HPDE6-E6E7 (cell line): ENCODE measurements around the gene FOXD3.
"Not testable (repeated sequence)": the region's sequence is repeated elsewhere in the genome, so short reads cannot be mapped to it uniquely, and the experiment has no call there.

ENCODE experiments used
- DNase-seq: peaks from one replicate; pipeline ENCODE4 v3.0.0; 2011; ENCODE audit warnings: missing footprints; ENCODE audit errors: extremely low spot score

FOXD3 gene

DNA sequence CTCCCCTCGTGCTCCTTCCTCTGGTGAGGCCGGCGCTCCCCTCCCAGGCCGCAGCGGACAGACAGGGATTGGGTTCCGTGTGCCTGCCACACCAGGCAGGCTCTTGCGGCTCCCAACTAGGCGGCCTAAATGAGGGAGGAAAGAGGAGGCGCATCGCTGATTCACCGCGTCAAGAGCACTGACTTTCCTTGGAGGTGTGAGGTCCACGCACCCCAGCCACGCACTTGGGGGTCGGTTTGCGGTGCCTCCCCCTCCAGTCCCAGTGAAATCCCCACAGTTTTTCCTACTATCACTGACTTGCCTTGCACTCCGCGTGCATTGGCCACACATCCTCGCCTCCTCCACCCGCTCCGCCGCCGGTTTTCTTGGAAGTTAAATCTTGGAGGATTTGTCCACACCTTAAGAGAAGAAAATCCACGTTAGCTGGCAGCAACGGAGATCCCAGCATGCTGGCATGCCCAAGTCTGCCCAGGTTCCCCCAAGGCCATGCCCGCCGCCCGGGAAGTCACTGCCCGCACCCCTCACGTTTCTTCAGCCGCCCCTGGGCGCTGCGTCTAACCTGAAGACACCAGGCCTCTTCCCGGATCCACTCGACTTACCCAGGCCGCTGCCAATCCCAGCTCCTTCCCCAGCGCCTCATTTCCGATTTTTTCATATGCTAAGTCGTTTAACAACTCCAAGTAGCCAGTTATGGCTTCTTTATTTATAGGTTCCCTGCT, 1.1 kb upstream of the FOXD3 start:
- DNase-seq, result no peak

DNA sequence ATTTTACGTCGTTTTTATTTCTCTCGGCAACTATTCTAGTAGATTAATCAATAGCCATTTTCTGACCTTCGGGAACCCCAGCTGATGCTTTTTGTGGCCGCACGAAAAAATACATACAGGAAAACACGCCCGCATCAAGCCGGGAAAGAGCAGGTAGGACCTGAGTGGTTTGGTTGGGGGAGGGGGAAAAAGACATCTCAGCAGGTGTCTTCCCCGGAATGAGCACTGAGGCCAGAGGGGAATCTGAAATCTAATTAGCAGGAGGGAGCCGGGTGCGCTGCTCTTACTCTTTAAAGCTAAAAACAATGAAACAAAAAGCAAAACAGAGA, 618 bp upstream of the FOXD3 start:
- no peak for DNase-seq

DNA sequence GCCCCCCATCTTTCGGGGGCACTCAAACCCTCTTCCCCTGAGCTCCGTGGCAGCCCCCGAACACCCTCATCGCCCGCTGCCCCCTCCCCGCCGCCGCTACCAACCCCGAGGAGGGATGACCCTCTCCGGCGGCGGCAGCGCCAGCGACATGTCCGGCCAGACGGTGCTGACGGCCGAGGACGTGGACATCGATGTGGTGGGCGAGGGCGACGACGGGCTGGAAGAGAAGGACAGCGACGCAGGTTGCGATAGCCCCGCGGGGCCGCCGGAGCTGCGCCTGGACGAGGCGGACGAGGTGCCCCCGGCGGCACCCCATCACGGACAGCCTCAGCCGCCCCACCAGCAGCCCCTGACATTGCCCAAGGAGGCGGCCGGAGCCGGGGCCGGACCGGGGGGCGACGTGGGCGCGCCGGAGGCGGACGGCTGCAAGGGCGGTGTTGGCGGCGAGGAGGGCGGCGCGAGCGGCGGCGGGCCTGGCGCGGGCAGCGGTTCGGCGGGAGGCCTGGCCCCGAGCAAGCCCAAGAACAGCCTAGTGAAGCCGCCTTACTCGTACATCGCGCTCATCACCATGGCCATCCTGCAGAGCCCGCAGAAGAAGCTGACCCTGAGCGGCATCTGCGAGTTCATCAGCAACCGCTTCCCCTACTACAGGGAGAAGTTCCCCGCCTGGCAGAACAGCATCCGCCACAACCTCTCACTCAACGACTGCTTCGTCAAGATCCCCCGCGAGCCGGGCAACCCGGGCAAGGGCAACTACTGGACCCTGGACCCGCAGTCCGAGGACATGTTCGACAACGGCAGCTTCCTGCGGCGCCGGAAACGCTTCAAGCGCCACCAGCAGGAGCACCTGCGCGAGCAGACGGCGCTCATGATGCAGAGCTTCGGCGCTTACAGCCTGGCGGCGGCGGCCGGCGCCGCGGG, 837 bp downstream of the FOXD3 start:
- no peak for DNase-seq

DNA sequence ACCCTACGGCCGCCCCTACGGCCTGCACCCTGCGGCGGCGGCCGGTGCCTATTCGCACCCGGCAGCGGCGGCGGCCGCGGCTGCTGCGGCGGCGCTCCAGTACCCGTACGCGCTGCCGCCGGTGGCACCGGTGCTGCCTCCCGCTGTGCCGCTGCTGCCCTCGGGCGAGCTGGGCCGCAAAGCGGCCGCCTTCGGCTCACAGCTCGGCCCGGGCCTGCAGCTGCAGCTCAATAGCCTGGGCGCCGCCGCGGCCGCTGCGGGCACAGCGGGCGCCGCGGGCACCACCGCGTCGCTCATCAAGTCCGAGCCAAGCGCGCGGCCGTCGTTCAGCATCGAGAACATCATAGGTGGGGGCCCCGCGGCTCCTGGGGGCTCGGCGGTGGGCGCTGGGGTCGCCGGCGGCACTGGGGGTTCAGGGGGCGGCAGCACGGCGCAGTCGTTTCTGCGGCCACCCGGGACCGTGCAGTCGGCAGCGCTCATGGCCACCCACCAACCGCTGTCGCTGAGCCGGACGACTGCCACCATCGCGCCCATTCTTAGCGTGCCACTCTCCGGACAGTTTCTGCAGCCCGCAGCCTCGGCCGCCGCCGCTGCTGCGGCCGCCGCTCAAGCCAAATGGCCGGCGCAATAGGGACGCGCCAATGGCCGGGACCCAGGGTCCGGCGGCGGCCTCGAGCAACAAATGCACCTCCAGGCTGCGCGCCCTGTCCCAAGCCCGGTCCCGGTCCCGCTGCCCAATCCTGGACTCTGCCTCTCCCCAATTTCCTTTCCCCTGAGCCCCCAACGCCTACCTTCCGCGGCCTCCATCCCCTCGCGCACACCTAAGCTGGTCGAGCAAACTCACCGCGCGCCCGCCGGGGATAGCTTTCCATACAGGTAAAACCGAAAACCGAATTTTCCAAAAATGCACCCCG, 1.8 kb downstream of the FOXD3 start:
- no peak for DNase-seq

DNA sequence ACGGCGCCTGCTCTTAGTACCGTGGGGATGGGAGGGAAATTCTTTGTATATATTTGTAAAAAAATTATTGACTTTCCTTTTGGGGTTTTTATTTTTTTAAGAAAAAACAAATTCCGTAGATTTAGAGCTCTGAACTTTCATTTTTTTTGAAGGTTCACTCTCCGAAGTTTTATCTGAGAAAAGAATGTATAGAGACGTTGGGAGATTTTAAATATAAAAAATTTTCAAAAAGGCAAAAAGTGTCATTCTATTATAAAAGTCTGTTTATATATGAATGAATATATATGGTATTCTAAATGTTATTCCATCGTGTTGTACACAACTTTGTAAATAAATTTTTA, 2.4 kb downstream of the FOXD3 start:
- no peak for DNase-seq

DNA sequence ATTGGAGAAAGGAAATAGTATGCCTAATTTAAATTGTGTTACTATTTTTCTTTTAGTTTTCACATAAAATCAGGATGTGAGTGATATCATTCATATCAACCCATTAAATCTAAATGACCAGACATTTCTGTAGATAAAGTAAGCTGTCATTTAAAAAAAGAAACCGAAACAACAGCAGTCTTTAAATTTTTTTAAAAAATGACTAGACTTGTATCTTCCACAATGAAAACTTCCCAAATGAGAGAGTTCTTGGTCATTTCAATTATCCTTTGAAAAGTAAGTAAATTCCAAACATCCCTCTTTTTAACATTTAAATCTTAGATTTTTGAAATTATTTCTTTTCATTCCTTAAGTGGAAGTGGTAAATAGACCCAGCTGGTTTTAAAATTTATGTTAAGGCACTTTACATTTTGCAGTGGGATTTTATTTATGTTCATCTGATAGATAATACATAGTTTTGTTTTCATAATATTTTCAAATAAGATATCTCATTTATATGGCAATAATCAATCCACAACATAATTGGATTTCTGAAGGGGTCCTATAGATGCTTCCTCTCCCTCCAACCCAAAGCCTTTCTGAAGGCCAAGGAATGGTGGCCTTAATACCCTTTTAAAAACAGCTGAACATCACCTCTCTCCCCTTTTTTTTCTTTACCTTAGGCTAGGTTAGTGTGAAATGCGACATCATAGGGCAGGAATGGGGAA, 3.1 kb downstream of the FOXD3 start:
- no peak for DNase-seq

DNA sequence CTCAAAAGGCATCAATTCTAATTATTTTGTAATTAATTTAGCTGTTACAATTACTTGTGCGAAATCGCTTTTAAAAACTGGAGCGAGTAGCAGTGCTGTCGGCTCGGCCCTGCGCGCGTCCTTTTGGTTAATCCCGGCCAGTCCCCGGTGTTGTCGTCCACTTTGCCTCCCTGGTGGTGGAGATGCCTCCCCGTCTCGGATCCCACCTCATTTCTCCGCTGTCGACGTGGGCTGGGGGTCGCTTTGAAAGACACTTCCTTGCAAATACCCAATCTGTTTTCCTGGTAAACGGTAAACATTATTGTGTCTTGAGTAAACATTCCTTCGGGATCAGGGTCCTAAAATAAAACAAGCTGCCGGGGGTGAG, 3.7 kb downstream of the FOXD3 start:
- no peak for DNase-seq

DNA sequence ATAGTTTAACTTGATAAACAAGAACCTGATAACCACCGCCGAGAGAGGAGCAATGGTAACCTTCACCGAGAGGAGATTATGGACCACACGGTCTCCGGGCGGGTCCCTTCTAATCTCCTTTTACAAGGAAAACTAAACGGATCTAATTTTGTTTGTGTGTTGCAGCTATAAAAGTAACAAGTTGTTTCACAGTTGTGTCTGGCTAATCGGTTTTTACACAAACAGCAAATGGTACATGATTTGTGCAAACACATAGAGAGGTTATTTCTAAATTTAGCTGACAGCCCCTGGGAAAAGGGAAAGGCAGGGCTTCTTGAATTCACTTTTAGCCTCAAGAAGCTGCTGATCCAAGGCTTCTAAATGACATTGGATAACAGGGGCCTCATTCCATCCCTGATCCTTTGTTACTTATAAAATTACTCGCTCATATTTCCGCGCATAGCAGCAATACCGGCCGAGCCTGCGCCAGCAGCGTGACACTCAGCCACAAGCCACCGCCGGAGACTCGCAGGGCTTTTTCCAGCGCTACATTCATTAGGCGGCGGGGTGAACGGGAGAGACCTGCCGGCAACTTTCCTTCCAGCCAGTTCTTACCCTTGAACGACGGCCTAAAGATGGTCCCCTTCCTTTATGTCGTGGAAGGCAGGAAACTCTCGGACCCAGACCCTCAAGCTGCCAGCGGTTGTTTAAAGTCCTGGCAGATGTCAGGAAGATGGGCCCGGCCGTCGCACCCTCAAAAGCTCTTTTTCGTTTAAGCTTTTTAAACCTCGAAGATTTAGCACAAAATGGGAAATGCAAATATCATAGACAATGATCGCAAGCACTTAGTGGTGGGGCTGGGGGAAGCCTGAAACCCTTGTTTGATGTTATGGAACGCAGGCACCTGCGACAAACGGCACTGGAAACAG, 4.4 kb downstream of the FOXD3 start:
- no peak for DNase-seq

DNA sequence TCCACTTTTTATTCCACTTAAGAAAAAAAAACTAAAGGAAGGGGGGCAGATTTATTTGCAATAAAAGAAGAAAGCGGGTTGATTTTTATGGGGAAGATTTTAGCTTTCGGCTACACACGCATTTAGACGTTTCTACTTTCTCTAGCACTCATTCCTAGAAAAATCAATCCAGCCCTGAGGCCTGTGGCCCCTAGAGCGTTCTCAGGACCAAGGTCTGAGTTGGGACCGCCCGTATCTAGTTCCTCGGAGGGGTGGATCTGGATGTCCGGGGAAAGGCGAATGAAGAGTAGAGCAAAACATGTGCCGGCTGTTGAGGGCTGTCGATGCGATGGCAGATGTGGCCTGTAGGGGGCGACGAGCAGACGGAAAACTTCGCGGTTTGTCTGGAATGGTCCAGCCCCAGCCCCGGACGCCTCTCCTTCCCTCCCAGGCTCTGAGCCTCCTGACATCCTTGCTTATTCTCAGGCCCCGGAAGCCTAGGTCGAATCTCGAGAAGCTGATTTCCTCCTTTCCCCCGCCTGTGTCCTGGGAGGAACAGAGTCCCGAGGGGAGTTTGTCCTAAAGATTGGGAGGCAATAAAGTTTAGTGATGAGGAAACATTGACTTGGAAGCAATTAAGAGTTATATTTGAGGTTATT, 5.2 kb downstream of the FOXD3 start:
- peak; percentile 33 for DNase-seq

DNA sequence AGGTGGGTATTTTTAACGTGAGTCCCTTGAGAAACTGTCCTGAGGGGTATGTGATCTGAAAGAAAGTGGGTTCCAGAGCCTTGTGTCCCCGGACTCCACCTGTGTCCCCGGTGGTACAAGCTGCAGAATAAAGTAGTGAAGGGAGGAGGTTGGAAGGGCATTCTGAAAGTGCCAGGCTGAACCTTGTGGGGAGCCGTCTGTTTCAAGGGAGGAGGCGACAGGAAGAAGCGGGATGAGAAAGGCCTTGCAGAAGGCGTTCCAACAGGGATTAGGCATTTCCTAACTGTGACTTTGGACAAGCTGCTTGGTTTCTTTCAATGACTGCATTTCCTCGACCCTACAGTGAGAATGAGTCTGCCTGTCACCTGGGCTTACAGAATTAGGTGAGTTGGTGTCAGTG, 5.8 kb downstream of the FOXD3 start:
- no peak for DNase-seq

DNA sequence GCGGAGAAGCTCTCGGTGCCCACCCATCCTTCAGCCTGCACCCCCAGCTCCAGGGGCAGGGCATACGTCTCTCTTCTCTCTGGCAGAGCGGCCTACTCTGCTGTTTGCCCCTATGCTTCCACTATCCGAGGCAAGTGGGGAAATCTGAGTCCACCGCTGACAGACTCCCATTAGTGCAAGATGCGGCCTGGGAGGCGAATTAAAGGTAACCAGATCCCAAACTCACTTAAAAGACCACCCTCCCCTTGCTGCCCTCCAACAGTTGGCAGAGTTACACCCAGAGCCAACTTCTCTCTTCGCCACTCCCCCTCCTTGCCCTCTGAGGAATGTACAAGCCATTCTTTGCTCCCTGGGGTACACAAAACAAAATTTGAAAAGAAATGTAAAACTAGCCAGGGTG, 6.4 kb downstream of the FOXD3 start:
- no peak for DNase-seq

DNA sequence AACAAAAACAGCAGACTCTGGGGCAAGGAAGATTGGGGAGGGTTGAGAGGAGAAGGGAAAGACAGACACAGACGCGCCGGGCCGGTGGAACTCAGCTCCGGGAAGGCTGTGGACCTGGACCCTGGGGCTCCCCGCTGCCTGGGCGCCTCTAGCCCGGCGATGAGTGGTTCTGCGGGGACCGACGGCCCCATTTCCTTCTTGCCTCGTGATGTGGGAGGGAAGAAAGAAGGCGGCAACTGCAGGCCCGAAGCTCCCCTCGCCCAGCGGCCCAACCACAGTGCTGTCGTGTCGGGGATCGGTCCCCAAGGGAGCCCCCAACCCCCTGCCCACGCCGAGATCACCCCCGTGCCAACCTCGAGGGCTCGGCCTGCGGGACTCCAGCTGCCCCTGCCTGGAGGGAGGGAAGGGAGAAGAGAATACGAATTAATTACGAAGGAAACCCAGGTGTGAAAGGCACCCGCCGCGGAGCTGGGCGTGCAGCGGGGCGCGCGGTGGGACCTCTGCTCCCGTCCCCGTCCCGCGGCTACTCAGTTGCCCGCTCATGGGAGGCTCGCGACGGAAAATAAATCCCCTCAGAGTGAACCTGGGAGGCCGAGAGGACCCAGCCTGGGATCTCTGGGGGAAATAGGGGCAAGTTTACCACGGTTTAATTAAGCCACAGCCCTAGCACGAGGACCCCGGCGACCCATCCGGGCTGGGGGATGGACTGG, 7.4 kb downstream of the FOXD3 start:
- DNase-seq, result no peak

DNA sequence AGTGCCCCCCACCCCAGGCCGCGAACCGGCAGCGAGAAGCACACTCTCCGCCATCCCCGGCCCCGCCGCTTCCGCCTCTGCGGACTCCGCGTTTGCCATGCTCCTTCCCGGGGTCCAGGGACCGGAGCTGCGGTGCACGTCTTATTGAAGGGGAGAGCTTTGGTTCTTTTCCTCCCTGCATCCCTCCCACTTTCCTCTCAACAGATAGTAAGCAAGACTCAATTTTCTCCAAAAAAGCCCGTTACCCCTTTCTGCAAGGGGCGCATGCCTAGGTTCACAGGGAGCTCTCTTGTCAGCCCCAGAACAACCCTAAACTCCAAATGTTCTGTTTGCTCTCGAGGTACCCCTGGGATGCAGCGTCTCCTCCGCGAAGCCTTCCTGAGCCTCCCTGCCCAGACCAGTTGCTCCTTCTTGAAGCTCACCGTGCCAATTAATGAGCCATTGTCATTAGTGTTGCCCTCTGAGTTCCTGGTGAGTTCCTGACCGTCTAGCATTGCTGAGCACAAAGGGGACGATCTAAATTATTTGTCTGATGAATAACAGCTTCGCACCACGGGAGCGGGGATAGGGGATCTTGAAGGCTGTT, 8.1 kb downstream of the FOXD3 start:
- no peak for DNase-seq

DNA sequence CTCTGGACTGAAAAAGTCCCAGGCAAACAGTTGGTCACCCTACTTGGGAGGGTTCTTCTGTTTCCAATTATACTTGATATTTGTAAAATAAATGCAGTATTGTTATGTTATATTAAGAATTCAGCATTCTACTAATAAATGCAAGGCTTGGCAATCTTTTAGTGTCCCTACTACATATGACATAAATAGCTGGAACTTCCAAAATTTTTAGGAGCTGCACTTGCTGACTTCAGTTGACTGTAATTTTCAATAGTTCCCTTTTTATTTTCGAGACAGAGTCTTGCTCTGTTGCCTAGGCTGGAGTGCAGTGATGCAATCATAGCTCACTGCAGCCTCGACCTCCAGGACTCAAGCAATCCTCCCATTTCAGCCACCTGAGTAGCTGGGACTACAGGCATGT, 20.0 kb downstream of the FOXD3 start:
- no peak for DNase-seq

DNA sequence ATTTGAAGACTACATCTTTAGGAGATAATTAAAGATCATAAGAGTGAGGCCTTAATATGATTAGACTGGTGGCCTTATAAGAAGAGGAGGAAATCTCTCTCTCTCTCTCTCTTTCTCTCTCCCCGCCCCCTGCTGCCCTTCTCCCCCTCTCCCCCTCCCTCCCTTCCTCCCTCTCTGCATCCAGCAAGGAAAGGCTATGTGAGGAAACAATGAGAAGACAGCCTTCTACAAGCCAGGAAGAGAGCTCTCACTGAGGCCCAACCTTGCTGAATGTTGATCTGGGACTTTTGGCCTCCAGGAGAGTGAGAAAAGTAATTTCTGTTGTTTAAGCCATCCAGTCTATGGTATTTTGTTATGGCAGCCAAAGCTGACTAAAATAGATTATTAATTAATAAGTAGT, 21.6 kb downstream of the FOXD3 start:
- no peak for DNase-seq

DNA sequence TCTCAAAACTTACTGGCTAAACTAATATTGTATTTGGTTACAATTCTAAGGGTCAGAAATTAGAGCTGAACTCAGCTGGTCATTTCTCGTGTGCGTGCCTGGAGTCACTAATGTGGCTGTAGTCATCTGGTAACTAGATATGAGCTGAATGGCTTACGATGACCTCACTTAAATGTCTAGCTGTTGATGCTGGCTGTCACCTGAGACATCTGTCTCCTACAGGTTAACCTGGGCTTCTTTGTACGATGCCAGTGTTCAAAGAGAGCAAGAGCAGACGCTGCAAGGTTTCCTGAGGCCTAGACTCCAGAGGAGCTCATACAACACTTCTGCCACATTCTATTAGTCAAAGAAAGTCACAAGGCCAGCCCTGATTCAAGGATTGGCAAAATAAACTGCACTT, 28.0 kb downstream of the FOXD3 start:
- no peak for DNase-seq

DNA sequence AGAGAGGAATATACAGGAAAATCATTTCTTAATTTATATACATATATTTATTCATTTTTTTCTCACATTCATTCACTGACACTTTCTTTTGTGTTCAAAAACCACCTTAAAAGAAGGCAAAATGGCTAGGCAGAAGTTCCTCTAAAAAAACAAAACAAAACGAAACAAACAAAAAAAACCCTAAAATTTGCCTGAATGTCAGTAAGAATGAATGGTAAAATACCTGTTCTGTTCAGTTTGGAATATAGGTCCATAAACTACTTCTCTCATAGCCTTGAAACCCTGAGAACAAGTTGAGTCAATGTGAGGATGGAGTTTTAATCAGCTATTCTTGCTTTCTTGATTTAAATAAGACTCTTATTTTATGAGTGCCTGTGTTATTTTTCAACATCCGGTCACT, 30.4 kb downstream of the FOXD3 start:
- DNase-seq, result no peak

DNA sequence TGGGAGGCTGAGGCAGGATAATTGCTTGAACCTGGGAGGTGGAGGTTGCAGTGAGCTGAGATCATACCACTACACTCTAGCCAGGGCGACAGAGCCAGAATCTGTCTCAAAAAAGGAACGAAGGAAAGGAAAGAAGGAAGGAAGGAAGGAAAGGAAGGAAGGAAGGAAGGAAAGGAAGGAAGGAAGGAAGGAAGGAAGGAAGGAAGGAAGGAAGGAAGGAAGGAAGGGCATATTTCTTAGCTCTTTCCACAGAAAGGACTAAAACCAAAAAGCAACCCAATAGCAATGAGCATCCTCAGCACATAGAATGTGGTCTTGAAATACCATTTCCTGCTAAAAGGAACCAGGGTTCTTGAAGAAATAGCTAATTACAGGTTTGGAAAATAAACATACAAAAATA, 33.9 kb downstream of the FOXD3 start:
- not testable (repeated sequence) for DNase-seq

DNA sequence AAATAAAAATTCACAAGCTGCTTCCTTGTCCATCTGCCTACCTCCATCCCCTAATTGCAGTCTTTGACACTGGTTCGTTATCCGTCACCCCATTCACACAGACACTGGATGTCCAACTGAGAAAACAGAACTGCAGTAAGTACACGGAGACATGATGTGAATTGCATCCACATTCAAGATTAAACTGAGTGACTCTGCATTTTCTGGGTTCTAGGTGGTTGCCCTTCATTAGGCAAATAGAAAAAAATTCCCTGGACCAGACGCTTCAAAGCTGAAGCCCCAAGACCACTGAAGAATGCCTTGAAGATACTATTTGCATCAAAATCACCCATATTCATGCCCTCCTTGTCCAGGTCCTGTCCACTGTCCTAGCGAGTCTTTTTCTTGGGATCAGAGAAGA, 37.2 kb downstream of the FOXD3 start:
- no peak for DNase-seq
